Measurements from ENCODE around the gene TMEM129.

Gene TMEM129

DNA sequence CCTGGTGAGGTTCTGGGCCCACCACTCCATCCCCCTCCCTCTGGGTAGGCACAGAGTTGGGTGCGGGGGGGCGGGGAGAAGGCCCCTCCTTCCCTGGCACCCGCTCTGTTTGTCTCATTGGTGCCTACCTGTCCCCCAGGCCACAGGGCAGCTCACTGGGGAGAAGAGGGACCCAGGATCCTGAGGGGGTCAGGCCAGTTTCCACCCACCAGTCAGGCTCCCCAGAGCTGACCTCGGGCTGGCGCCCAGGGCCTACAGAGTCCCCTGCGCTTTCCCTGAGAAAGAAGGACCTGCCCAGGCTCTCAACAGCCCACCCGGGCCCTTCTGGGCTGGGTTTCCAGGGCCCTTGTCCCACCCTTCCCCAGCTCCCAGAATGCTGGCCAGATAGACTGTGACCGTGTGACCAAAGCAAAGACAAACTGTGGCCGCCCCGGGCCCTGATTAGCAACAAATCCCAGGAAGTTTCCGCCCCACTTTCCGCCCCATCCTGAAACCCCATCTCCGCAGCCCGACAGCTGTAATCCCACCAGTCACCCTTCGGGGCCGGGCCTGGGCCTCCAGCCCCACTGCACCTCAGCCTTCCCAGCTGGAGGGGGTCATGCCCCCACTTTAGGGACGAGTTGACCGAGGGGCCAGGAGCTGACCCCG lies 38.2 kb upstream of the TMEM129 start:
- H3K27ac ChIP-seq: no peak overlapping the region

GRCh38 chr4:1758306-1759121 lies 37.4 kb upstream of the TMEM129 start:
- no peak for DNase-seq (ENCODE audit: low read depth, low spot score)

More for the DNA sequence above, 38.2 kb upstream of the TMEM129 start:
- DNase-seq (ENCODE audit: low read depth, low spot score): no peak

GRCh38 chr4:1757836-1758235 lies 36.7 kb upstream of the TMEM129 start:
- DNase-seq (ENCODE audit: low read depth, low spot score): no peak
- no peak overlapping the region for H3K27ac ChIP-seq

More at GRCh38 chr4:1758306-1759121, 37.4 kb upstream of the TMEM129 start:
- no peak overlapping the region for H3K27ac ChIP-seq

GRCh38 chr4:1756893-1757779 lies 36.0 kb upstream of the TMEM129 start:
- no peak for DNase-seq (ENCODE audit: low read depth, low spot score)
- no peak overlapping the region for H3K27ac ChIP-seq

DNA sequence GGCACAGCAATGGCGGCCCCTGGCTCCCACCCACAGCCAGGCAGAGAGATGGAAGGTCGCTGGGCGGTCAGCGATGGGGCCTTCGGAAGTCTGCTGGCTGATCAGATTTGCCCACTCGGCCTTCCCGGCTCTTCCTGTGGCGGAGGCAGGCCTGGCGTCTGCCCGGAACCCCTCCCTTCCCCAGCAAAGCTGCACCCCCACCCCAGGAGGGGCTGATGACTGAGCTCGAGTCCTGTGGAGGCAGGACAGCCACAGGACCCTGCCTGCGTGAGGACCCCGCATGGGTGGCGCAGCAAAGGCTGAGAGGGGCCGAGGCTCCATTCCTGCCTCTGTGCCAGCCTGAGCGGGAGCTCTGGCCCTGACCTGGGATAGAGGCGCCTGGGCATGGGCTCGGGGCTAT lies 35.0 kb upstream of the TMEM129 start:
- H3K27ac ChIP-seq: no peak overlapping the region
- no peak for DNase-seq (ENCODE audit: low read depth, low spot score)

DNA sequence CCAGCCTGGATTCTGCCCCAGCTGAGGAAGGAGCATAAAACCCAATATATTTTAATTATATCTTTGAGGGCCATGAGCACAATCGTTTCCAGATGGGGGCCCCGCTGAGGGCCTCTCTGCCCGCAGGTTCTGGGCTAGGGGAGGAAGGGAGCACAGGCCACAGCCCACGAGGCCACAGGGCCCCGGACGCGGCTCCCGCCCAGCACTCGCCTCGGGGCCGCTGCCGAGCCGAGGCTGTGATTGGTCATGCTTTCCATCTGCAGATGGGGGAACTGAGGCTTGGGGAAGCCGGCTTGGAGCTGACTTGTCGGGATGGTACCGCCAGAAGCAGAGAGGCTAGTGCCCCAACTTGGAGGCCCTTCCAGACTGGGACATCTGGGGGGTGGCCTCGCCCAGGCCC lies 34.2 kb upstream of the TMEM129 start:
- no peak overlapping the region for H3K27ac ChIP-seq
- no peak for DNase-seq (ENCODE audit: low read depth, low spot score)

- no peak overlapping the region for H3K27ac ChIP-seq
- no peak for DNase-seq (ENCODE audit: low read depth, low spot score)
These were observed 33.2 kb upstream of the TMEM129 start for GRCh38 chr4:1754336-1754735.

DNA sequence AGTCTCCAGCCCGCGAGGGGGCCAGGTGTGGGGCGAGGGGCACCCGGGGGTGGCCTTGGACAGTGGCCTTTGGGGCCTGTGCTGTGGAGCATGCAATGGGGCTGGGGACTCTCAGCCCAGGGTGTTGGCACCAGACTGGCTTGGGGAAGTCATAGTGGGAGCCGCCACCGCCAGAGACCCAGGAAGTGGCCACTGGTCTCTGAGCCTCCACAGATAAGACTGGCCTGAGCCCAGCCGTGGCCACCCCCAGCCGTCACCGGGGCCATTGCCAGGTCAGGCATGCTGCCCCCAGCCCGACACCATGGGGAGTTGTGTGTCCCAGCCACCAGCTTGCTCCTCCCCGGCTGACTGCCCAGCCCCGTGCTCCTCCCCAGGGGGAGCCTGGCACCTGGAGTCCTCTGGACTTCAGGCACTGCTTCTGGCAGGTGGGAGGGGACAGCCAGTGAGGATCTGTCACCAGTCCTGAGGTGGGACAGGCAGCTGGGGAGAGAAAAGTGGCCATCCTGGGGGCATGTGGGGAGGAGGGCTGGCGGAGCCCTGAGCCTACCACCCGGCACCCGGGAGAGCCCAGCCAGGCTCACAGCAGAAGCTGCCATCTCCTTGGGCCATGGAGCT lies 32.7 kb upstream of the TMEM129 start:
- DNase-seq (ENCODE audit: low read depth, low spot score): no peak
- H3K27ac ChIP-seq: no peak overlapping the region

DNA sequence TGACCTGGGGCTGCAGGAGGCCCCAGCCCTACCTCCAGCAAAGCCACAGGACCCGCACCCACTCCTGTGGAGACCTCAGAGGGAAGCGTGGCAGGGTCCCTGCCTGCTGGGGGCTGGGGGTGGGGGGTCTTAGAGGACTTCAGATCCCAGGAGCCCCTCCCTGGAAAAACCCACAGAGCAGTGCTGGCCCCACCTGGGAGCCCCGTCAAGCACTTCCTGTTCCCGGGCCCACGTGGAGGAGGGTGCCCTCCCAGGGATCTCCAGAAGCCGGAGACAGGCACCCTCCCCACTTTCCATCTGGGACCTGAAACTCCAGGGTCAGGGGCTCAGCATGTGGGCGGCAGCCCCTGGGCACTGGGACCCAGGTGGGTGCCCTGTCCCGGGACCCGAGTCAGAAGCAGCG lies 32.2 kb upstream of the TMEM129 start:
- DNase-seq (ENCODE audit: low read depth, low spot score): no peak

GRCh38 chr4:1752284-1753041 lies 31.3 kb upstream of the TMEM129 start:
- no peak for DNase-seq (ENCODE audit: low read depth, low spot score)
- peak overlapping the region; percentile 50 for H3K27ac ChIP-seq

More for the DNA sequence above, 32.2 kb upstream of the TMEM129 start:
- no peak overlapping the region for H3K27ac ChIP-seq

GRCh38 chr4:1751919-1752283 lies 30.8 kb upstream of the TMEM129 start:
- H3K27ac ChIP-seq: peak overlapping the region; percentile 50
- DNase-seq (ENCODE audit: low read depth, low spot score): no peak

GRCh38 chr4:1751155-1751918 lies 30.2 kb upstream of the TMEM129 start:
- no peak for DNase-seq (ENCODE audit: low read depth, low spot score)
- H3K27ac ChIP-seq: no peak overlapping the region

GRCh38 chr4:1750381-1751154 lies 29.4 kb upstream of the TMEM129 start:
- H3K27ac ChIP-seq: no peak overlapping the region
- DNase-seq (ENCODE audit: low read depth, low spot score): no peak

- DNase-seq (ENCODE audit: low read depth, low spot score): no peak
- no peak overlapping the region for H3K27ac ChIP-seq
These were observed 28.7 kb upstream of the TMEM129 start for GRCh38 chr4:1749826-1750225.

GRCh38 chr4:1749370-1749769 lies 28.2 kb upstream of the TMEM129 start:
- no peak for DNase-seq (ENCODE audit: low read depth, low spot score)
- H3K27ac ChIP-seq: no peak overlapping the region

DNA sequence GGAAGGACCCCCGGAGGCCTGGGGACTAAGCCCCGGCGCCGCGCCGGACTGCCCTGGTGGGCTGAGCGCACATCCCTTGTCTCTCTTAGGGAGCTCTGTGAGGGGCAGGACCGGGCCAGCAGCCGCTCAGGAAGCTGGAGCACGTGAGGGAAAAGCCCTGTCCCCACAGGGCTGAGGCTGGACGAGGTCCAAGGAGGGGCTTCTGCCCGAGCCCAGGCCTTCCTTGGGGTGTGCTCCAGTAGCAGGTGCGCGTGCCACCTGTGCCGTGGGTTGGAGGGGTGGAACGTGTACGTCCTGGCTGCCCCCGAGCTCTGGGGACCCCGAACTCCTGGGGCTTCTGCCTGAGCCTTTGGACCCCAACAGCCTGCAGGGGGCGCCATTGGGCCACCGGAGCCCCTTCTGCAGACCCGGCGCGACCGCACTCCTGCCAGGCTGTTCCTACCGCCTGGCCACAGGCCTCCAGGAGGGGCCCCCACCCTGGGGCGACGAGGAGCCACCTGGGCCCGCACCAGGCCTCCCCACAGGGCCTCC lies 27.4 kb upstream of the TMEM129 start:
- no peak for DNase-seq (ENCODE audit: low read depth, low spot score)
- no peak overlapping the region for H3K27ac ChIP-seq

- no peak for DNase-seq (ENCODE audit: low read depth, low spot score)
- no peak overlapping the region for H3K27ac ChIP-seq
These were observed 26.5 kb upstream of the TMEM129 start for GRCh38 chr4:1747603-1747967.
